ENCODE measurements around the gene TBPL1.

DNA sequence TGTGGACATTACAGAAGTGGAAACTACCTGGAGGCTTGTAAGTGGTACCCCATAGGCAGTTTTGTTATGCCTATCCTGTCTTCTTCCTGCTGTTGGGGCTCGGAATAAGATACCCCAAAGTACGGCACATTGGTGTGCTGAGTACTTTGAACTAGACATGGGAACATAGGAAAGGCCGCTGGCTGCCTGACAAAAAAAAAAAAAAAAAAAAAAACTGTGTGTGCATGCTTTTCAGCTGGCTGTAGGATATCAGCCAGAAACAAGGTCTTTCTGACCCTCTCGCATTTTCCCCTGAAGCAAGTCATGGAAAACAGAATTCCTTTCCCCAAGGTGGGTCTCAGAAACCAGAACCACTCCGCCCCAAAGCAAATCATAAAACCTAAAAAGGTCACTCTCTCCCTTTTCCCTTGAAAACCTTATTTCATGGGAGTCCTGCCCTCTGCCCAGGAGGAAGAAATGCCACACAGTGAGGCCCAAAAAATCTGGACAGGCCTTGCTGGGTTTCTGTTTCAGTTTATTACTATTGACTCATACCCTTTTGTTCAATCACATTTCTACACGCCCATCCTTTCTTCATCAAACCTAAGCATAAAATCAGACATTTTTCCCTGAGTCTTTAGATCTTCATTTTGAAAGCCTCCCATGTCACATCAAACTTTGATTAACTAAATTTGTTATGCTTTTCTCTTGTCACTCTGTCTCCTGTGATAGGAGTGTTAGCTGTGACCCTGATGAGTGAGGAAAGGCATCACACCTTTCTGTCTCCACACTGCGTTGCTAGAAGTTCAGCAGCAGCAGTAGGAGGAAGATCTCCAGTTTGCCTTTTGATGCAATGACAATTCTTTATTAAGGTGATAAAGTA lies 82.2 kb downstream of the TBPL1 start:
- TF ChIP-seq JUN (CRISPR knock-in tag; IDR thresholded peaks at IDR 0.05) (no peak), KAT7 (CRISPR knock-in tag; IDR thresholded peaks at IDR 0.05; ENCODE audit: borderline replicate concordance) (no peak), MAX (CRISPR knock-in tag; IDR thresholded peaks at IDR 0.05) (no peak), ESRRA (CRISPR knock-in tag; IDR thresholded peaks at IDR 0.05; ENCODE audit: borderline replicate concordance) (no peak), NR2C2 (CRISPR knock-in tag; IDR thresholded peaks at IDR 0.05) (no peak), SP1 (CRISPR knock-in tag; conservative IDR thresholded peaks at IDR 0.05) (no peak)
- TF ChIP-seq, protein P1, sequence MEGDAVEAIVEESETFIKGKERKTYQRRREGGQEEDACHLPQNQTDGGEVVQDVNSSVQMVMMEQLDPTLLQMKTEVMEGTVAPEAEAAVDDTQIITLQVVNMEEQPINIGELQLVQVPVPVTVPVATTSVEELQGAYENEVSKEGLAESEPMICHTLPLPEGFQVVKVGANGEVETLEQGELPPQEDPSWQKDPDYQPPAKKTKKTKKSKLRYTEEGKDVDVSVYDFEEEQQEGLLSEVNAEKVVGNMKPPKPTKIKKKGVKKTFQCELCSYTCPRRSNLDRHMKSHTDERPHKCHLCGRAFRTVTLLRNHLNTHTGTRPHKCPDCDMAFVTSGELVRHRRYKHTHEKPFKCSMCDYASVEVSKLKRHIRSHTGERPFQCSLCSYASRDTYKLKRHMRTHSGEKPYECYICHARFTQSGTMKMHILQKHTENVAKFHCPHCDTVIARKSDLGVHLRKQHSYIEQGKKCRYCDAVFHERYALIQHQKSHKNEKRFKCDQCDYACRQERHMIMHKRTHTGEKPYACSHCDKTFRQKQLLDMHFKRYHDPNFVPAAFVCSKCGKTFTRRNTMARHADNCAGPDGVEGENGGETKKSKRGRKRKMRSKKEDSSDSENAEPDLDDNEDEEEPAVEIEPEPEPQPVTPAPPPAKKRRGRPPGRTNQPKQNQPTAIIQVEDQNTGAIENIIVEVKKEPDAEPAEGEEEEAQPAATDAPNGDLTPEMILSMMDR (IDR thresholded peaks at IDR 0.05), result no peak
